ENCODE results near the gene EXOSC7. TPM values are rescaled to one million over a fixed set of nuclear protein-coding genes. Genes with fewer than 3 reads are reported as not detected.

The EXOSC7 gene
- total and polyA plus RNA-seq, 2 donors (not counting 3 experiments of a cell fraction or from before 2014, with no cell fraction given), result 44.5 to 53.8 TPM

GRCh38 chr3:45007091-45007490, 31.0 kb downstream of the EXOSC7 start:
- ChIA-PET POLR2A (no interaction called here), CTCF (no interaction called here)
- Histone ChIP-seq H2AFZ (ENCODE audit: low read depth, low read length) (no peak overlapping the region), H3K36me3 (ENCODE audit: control insufficient read depth in 2 of 2, extremely low read depth in 1 of 2, insufficient read depth in 2 of 2, low read length in 2 of 2) (peaks cover 0 to 3% of the 10 kb centered on the region in 2 experiments), H4K20me1 (replicated peaks; ENCODE audit: control insufficient read depth, extremely low read depth, insufficient read depth, low read length) (no peaks in the 10 kb centered on the region), H3K4me1 (ENCODE audit: control insufficient read depth, extremely low read depth, insufficient read depth, low read length) (peaks cover 23% of the 10 kb centered on the region), H3K9me1 (replicated peaks; ENCODE audit: control insufficient read depth, extremely low read depth, insufficient read depth, low read length) (no peaks in the 10 kb centered on the region), H3K9me3 (replicated peaks; ENCODE audit: control insufficient read depth, insufficient read depth, low read length) (no peaks in the 10 kb centered on the region), H3K27ac (ENCODE audit: insufficient read depth, low read depth, low read length) (no peak overlapping the region), H3K4me2 (ENCODE audit: insufficient read depth, low read length) (no peak overlapping the region), H3K9ac (replicated peaks; ENCODE audit: extremely low read depth, insufficient read depth, low read length) (no peak overlapping the region), H3K79me2 (ENCODE audit: control insufficient read depth, insufficient read depth, low read length) (no peaks in the 10 kb centered on the region), H3K27me3 (ENCODE audit: control insufficient read depth in 2 of 2, insufficient read depth in 2 of 2, low read length in 2 of 2) (no peaks in the 10 kb centered on the region), H3K4me3 (replicated peaks in 1 of 3; ENCODE audit: insufficient read depth in 1 of 3, low read depth in 1 of 3, low read length in 3 of 3) (no peak overlapping the region)
- intact Hi-C loops (cut with micrococcal nuclease) (no loop called here), dilution Hi-C loops (cut with MboI; ENCODE audit: extremely low pct_ligation_motif_present, low sequenced_read_pairs) (no loop called here)
- no TSS peak for BruUV-seq (replicated peaks)
- no peak for FAIRE-seq
- TF ChIP-seq FOS (IDR thresholded peaks at IDR 0.05; ENCODE audit: borderline replicate concordance, insufficient read depth, low read length) (no peak), POLR2A (IDR thresholded peaks at IDR 0.05; ENCODE audit: low read depth, low read length) (no peak), GATA2 (IDR thresholded peaks at IDR 0.05; ENCODE audit: insufficient read depth, insufficient read length, low read depth, low read length) (no peak), CTCF (IDR thresholded peaks at IDR 0.05; ENCODE audit: extremely low read depth in 1 of 2, insufficient read depth in 1 of 2, low read depth in 1 of 2, low read length in 2 of 2) (no peak), POLR2AphosphoS5 (IDR thresholded peaks at IDR 0.05; ENCODE audit: insufficient read depth, low read depth, low read length) (no peak), MAX (IDR thresholded peaks at IDR 0.05; ENCODE audit: insufficient read depth, insufficient read length) (no peak), JUN (IDR thresholded peaks at IDR 0.05; ENCODE audit: borderline replicate concordance, insufficient read depth, insufficient read length, low read depth) (no peak), MYC (IDR thresholded peaks at IDR 0.05; ENCODE audit: low read depth, low read length) (no peak), EZH2 (IDR thresholded peaks at IDR 0.05; ENCODE audit: borderline replicate concordance, low read depth, low read length, severe bottlenecking) (no peak)
- no peak for DNase-seq (ENCODE audit: low read depth, low spot score)

All from endothelial cell of umbilical vein (primary cell).